SK-N-MC (cell line): ENCODE results near the gene RBM19.

ENCODE experiments used
- DNase-seq: peaks from one replicate; pipeline ENCODE4 v3.0.0-alpha.2; 2011; ENCODE audit warnings: low read depth, low spot score
- H3K27ac ChIP-seq: fragments of 200-600 bp; sonication (generic); 2 replicates; pipeline ENCODE4 v1.5.1; 2016; ENCODE audit warnings: mixed run types
- H3K36me3 ChIP-seq: fragments of 200-600 bp; sonication (generic); 2 replicates; pipeline ENCODE4 v1.6.1; 2017; ENCODE audit warnings: antibody characterized with exemption, low read length, mixed read lengths; ENCODE audit not compliant: insufficient read depth
- H3K4me3 ChIP-seq: fragments of 200-600 bp; sonication (generic); 2 replicates; pipeline ENCODE4 v1.5.1; 2016
- H3K9ac ChIP-seq: fragments of 200-600 bp; sonication (generic); 2 replicates; pipeline ENCODE4 v1.8.0; 2017; ENCODE audit warnings: mixed run types, mixed read lengths; ENCODE audit not compliant: insufficient read length
- H3K9me3 ChIP-seq: fragments of 200-600 bp; sonication (generic); 2 replicates; pipeline ENCODE4 v1.6.1; 2017; ENCODE audit warnings: low read depth, mild to moderate bottlenecking, antibody characterized with exemption, low read length, moderate library complexity, mixed read lengths
- EZH2 ChIP-seq: fragments of 200-600 bp; sonication (generic); IDR thresholded peaks from one replicate; pipeline ENCODE4 v1.6.1; 2017; ENCODE audit warnings: antibody characterized with exemption
- FOXP2 ChIP-seq: optimal IDR thresholded peaks from 2 replicates; pipeline ENCODE3; 2011; ENCODE audit warnings: mild to moderate bottlenecking, moderate library complexity; ENCODE audit not compliant: insufficient read depth; ENCODE audit errors: extremely low read length, control extremely low read depth
- POLR2AphosphoS5 ChIP-seq: IDR thresholded peaks from 2 replicates; pipeline ENCODE4 v1.6.1; 2012; ENCODE audit warnings: mild to moderate bottlenecking, low read depth, low read length, borderline replicate concordance

RBM19 gene

DNA sequence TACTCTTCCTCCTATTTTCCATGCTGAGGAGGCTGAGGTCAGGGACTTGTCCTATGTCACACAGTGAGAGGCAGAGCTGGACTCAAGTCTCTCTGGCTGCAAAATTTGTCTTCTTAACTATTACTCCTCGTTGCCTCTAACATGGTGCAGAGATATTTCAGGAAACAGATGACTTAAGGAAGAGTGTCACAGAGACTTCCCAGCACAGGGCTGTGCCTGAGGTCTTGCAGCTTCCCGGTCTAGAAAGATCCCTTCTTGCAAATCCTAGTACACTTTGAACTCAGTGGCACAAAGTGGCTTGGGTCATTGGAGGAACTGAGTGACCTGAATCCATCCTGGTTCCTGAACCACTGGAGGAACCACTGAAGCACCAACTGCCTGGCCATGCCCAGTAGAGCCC is 17.1 kb upstream of the RBM19 start:
- Histone ChIP-seq H3K9me3 (no peaks in the 10 kb centered on the region), H3K9ac (no peak overlapping the region), H3K36me3 (no peaks in the 10 kb centered on the region), H3K4me3 (no peak overlapping the region), H3K27ac (no peak overlapping the region)
- no peak for DNase-seq
- TF ChIP-seq EZH2 (no peak), FOXP2 (no peak)

DNA sequence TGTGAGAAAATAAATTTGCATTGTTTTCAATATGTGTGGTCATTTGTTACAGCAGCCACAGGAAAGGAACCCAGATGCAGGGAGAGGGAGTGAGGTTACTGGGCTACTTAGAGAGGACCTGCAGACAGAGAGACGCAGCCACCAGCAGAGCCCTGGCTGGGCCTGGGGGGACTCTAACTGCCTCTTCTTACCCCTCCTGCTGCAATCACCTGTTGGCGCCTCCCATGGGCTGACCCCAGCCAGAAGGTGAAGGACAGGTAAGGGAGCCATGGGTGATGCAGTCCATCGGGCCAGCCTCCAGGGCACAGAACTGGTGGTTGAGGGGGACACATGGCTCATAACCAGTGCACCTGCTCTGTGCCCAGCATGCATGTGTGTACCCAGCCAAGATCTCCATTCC is 15.8 kb upstream of the RBM19 start:
- no peak for DNase-seq
- H3K27ac ChIP-seq = no peak overlapping the region
- no peak overlapping the region for H3K4me3 ChIP-seq
- H3K9ac ChIP-seq = no peak overlapping the region
- no peak for TF ChIP-seq FOXP2
- no peak for TF ChIP-seq POLR2AphosphoS5
- no peak for TF ChIP-seq EZH2
- H3K36me3 ChIP-seq = no peaks in the 10 kb centered on the region
- H3K9me3 ChIP-seq = no peaks in the 10 kb centered on the region

DNA sequence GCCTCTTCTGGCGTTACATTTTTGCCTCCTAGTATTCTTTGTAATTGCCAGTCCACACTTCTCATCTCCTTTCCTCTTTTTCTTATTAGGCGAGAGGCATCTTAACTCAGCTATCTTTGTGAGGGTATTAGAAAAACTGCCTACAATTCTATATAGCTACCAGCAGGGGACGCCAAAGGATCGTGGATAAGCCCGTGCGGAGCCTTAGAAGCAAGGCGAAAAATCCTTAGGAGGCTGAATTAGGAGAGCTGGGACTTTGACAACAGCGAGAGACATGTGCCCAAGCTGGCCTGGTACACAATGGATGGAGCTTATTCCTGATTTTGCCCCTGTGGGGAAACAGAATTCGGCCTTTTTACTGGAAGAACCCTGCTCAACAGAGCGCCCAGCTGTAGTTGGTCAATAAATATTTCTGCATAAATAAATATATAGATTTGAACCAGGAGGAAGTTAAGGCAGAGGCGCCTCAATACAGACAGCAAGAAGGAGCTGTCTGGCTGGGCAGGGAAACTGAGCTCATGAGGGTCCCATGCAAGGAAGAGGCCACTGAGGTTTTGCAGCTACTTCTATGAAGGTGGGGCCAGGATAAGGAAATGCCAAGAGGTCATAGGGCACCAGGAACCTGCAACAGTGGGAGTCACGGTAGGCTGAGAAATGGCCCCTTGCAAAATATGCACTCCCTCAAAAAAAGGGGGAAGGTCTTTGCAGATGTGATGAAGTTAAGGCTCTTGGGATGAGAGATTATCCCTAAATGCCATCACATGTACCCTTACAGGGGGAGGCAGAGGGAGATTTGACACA is 14.6 kb upstream of the RBM19 start:
- TF ChIP-seq POLR2AphosphoS5 (no peak), EZH2 (no peak), FOXP2 (no peak)
- Histone ChIP-seq H3K4me3 (no peak overlapping the region), H3K27ac (no peak overlapping the region), H3K9ac (no peak overlapping the region), H3K36me3 (no peaks in the 10 kb centered on the region), H3K9me3 (no peaks in the 10 kb centered on the region)
- peak; percentile 32 for DNase-seq

DNA sequence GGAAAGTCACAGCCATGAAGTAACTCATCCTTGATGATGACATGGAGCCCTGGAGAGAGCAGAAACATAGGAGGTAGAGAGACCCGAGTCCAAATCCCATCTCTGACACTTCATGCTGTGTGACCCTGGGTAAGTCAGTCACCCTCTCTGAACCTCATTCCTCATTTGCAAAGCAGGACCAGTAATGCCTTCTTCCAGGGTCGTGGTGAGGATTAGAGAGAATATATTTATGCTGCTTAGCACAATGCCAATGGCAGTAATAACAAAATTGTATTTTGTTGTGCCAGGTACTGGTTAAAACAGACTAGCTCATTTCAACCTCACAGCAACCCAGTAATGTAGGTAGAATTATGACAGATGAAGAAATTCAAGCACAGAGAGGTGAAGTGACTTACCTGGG is 13.9 kb upstream of the RBM19 start:
- no peaks in the 10 kb centered on the region for H3K9me3 ChIP-seq
- H3K27ac ChIP-seq = no peak overlapping the region
- H3K9ac ChIP-seq = no peak overlapping the region
- TF ChIP-seq EZH2 (no peak), POLR2AphosphoS5 (no peak), FOXP2 (no peak)
- DNase-seq = no peak
- no peaks in the 10 kb centered on the region for H3K36me3 ChIP-seq
- H3K4me3 ChIP-seq = no peak overlapping the region

DNA sequence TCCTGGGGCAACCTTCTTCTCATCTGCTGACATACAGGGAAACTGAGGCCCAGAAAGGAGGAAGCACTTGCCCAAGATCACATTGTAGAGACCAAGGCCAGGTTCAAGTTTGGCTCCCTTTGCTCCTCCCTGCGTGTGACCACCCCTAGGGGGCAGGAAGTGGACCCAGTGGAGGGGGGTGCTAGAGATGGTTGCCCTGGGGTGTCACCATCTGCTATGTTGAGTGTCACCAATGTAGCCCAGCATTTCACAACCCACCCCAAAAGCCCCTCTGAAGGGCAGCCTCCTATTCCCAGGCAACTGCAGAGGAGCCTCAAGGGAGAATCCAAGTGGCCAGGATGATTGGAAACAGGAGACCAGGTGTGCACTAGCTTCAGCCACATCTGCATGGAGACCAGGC is 12.0 kb upstream of the RBM19 start:
- DNase-seq = no peak
- no peak for TF ChIP-seq FOXP2
- no peak for TF ChIP-seq POLR2AphosphoS5
- TF ChIP-seq EZH2 = no peak
- Histone ChIP-seq H3K9ac (no peak overlapping the region), H3K27ac (no peak overlapping the region), H3K36me3 (no peaks in the 10 kb centered on the region), H3K9me3 (no peaks in the 10 kb centered on the region), H3K4me3 (no peak overlapping the region)

DNA sequence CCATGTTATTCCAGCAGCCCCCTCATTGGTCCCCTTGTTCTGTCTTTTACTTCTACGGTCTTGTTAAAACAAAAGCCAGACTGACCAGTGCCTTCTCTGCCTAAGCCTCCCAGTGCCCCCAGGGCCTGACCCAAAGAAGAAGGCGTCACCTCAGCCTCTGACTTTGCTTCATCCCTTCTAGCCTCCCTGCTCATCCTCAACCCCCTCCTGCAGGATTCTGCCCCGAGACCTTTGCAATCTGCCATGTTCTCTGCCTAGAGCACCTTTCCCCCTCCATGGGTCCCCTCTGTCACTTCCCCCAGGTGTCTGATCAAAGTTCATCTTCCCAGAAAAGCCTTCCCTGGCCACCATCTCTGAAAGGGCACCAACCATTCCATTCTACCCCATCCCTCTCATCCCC is 7.9 kb upstream of the RBM19 start:
- DNase-seq = no peak
- no peak overlapping the region for H3K4me3 ChIP-seq
- no peak overlapping the region for H3K9ac ChIP-seq
- no peak overlapping the region for H3K27ac ChIP-seq
- H3K9me3 ChIP-seq = no peaks in the 10 kb centered on the region
- no peaks in the 10 kb centered on the region for H3K36me3 ChIP-seq
- no peak for TF ChIP-seq EZH2
- no peak for TF ChIP-seq FOXP2
- no peak for TF ChIP-seq POLR2AphosphoS5

DNA sequence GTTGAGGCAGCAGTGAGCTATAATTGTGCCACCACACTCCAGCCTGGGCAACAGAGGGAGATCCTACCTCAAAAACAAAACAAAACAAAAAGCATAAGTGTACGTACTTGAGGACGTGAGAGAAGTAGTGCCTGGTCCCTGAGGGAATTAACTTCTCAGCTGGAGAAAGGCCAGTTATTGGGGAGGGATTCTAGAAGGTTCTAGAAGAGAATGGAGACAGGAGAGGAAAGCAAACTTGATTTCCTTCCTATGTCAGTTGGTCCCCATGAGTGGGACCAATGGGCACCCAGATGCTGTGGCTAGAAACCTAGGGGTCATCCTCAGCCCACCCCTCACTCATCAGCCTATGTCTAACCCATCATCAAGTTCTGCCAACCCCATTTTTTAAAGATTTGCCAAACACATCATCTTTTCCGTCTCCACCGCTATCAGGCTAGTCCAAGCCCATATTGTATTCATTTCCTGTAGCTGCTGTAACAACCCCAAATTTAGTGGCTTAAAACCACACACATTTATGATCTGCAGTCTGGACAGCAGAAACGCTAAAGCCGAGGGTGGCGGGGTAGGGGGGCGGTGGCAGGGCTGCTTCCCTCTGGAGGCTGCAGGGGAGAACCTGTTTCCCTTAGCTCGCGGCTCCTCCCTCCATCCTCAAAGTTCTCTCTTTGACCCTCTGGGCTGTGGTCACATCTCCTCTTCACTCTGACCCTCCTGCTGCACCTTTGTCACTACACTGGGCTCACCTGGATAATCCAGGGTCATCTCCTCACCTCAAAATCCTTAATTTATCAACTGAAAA is 7.2 kb upstream of the RBM19 start:
- H3K9me3 ChIP-seq = no peaks in the 10 kb centered on the region
- DNase-seq = no peak
- no peak overlapping the region for H3K27ac ChIP-seq
- no peaks in the 10 kb centered on the region for H3K36me3 ChIP-seq
- no peak overlapping the region for H3K9ac ChIP-seq
- H3K4me3 ChIP-seq = no peak overlapping the region
- TF ChIP-seq POLR2AphosphoS5 (no peak), FOXP2 (no peak), EZH2 (no peak)

DNA sequence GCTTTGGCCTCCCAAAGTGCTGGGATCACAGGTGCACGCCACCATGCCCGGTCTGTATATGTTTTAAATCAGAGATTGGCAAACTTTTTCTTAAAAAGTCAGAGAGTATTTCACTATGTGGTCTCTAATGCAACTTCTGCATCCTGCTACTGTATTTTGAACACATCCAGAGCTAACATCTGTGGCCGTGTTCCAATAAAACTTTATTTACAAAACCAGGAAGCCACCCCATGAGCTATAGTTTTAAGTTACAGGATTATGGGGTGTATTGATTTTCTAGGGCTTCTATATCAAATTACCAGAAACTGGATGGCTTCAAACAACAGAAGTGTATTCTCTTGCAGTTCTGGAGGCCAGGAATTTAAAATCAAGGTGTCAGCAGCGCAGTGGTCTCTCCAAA is 5.3 kb upstream of the RBM19 start:
- Histone ChIP-seq H3K9me3 (no peaks in the 10 kb centered on the region), H3K4me3 (no peak overlapping the region), H3K27ac (no peak overlapping the region), H3K9ac (no peak overlapping the region), H3K36me3 (no peaks in the 10 kb centered on the region)
- no peak for DNase-seq
- TF ChIP-seq POLR2AphosphoS5 = no peak
- TF ChIP-seq EZH2 = no peak
- no peak for TF ChIP-seq FOXP2
